Gastrocnemius medialis (tissue), 4 donors: ENCODE measurements around the gene ADARB2. TPM values are rescaled to one million over a fixed set of nuclear protein-coding genes. Genes with fewer than 3 reads are reported as not detected.

Experiments used
- ATAC-seq, 2 donors: fragments of 150-250 bp; one replicate each; pipeline ENCODE4 v1.9.1; 2016
- DNase-seq, 2 donors: peaks; one replicate each; pipeline ENCODE4 v3.0.0-alpha.2; 2019
- H3K27ac ChIP-seq, 4 donors: fragments of 200-600 bp; sonication (generic); 1 replicate in 1 of 4; 2 replicates in 3 of 4; pipeline ENCODE4 v1.5.1; 2016 to 2018; ENCODE audit warnings: mild to moderate bottlenecking in 2 of 4, moderate library complexity in 1 of 4
- H3K27me3 ChIP-seq, 3 donors: fragments of 200-600 bp; sonication (generic) in 2 of 3; 1 replicate in 1 of 3; 2 replicates in 2 of 3; pipeline versions ENCODE4 v1.5.1 to v1.6.0; 2016 to 2019; ENCODE audit warnings: mild to moderate bottlenecking in 1 of 3, moderate library complexity in 1 of 3
- H3K36me3 ChIP-seq, 2 donors: fragments of 200-600 bp; sonication (generic) in 1 of 2; one replicate each; pipeline ENCODE4 v1.5.1; 2017 to 2018
- H3K4me1 ChIP-seq, 2 donors: fragments of 200-600 bp; sonication (generic) in 1 of 2; one replicate each; pipeline ENCODE4 v1.5.1; 2016 to 2017; ENCODE audit warnings: mild to moderate bottlenecking in 2 of 2
- H3K4me3 ChIP-seq, 4 donors: fragments of 200-600 bp; sonication (generic) in 3 of 4; 1 replicate in 1 of 4; 2 replicates in 3 of 4; pipeline ENCODE4 v1.5.1; 2016 to 2019; ENCODE audit warnings: mild to moderate bottlenecking in 2 of 4
- H3K9me3 ChIP-seq, 3 donors: fragments of 200-600 bp; sonication (generic) in 2 of 3; 1 replicate in 1 of 3; 2 replicates in 2 of 3; pipeline ENCODE4 v1.5.1; 2016 to 2019
- POLR2A ChIP-seq, 2 donors: fragments of 450-650 bp; IDR thresholded peaks; one replicate each; pipeline ENCODE4 v1.6.1; 2017; ENCODE audit warnings: antibody characterized with exemption in 2 of 2, mild to moderate bottlenecking in 2 of 2, moderate library complexity in 2 of 2
- in situ Hi-C, 4 donors: fragments of 200-750 bp; cut with MboI; loops; one replicate each; pipeline versions ENCODE4 v1.15.0 to v1.8.0; 2017; ENCODE audit warnings: low sequenced_read_pairs in 4 of 4
- intact Hi-C: fragments of 100-400 bp; cut with DNase I; formaldehyde crosslinking; loops from one replicate; pipeline ENCODE4 v1.15.1; 2023; ENCODE audit warnings: low total_unique reads
- total RNA-seq, 4 donors: library from RNA; depleted of rRNA; stranded (reverse); fragments of >200 nt; gene quantifications; one replicate each; pipeline versions ENCODE4 v1.1.0 to v1.2.3, GENCODE V29; 2016
- TF ChIP-seq, protein P1 (sequence below), 5 experiments: fragments of 450-650 bp in 3 of 5; fragments of 200-600 bp in 2 of 5; sonication (generic) in 2 of 5; IDR thresholded peaks in 4 of 5; conservative IDR thresholded peaks in 1 of 5; 1 replicate in 4 of 5; 2 replicates in 1 of 5; pipeline ENCODE4 v1.5.1; 2016 to 2019; ENCODE audit warnings: antibody characterized with exemption in 5 of 5, mild to moderate bottlenecking in 3 of 5, moderate library complexity in 3 of 5

Gene ADARB2
- total RNA-seq, 4 donors from 2014 or later = 0.07 to 0.87 (median 0.10) TPM

DNA sequence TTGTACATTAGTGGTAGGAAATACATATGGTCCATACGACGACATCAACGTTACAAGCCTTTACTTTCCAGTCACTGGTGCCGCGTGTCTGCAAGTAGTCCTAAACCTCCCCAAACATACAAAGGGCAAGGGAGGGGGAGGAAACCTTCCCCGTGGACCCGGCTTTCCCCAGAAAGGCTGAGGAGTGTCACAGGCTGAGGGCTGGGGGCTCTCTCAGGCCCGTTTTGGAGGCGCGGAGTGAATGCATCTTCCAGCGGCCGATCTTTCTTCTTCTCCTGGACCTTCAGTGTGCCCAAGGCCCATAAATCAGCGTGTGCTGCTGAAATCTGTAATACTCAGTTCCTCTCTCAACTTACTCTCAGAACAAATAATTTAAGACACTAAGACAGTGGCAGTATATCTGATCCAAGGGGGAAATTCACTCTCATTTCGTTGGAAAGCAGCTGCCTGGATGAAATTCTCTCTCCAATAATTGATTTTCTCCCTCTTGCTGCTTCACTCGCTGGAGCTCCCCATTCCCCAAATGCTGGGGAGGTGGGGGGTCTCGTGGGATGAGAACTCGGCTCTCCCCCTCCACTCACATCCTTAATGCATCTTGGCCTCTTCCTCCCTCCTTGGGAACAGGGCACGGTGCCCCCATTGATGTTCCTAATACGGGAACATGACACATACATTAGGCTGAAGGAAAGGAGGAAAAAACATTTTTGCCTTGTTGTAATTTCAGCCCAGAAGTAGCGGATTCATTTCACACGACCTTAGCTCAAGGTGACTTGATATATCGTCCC is 126.1 kb downstream of the ADARB2 start:
- Histone ChIP-seq H3K27ac (no peak overlapping the region), H3K4me3 (no peak overlapping the region), H3K27me3 (peaks cover 0 to 28% (median 11%) of the 10 kb centered on the region in 3 donors), H3K4me1 (no peaks in the 10 kb centered on the region), H3K9me3 (no peaks in the 10 kb centered on the region), H3K36me3 (no peaks in the 10 kb centered on the region)
- in situ Hi-C loops (no loop called here), intact Hi-C loops (no loop called here)
- no peak for TF ChIP-seq POLR2A (IDR thresholded peaks at IDR 0.05)
- TF ChIP-seq, protein P1, sequence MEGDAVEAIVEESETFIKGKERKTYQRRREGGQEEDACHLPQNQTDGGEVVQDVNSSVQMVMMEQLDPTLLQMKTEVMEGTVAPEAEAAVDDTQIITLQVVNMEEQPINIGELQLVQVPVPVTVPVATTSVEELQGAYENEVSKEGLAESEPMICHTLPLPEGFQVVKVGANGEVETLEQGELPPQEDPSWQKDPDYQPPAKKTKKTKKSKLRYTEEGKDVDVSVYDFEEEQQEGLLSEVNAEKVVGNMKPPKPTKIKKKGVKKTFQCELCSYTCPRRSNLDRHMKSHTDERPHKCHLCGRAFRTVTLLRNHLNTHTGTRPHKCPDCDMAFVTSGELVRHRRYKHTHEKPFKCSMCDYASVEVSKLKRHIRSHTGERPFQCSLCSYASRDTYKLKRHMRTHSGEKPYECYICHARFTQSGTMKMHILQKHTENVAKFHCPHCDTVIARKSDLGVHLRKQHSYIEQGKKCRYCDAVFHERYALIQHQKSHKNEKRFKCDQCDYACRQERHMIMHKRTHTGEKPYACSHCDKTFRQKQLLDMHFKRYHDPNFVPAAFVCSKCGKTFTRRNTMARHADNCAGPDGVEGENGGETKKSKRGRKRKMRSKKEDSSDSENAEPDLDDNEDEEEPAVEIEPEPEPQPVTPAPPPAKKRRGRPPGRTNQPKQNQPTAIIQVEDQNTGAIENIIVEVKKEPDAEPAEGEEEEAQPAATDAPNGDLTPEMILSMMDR (IDR thresholded peaks at IDR 0.05 in 4 of 5, conservative IDR thresholded peaks at IDR 0.05 in 1 of 5) = no peak
- ATAC-seq (no peak), DNase-seq (no peak)

DNA sequence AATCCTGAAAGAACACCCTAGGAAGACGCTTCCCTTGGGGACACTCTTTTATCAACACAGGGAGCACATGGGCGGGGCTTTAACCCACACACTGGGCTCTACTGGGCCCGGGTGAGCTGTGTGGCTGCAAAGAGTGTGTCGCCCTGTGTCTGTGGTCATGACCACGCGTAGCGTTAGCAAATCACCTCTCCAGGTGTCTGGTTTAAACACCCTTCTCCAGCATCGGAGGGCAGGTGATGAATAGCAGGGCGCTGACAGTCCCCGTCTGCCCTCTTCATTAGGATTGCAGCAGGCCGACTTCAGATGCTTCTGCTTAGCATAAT is 127.7 kb downstream of the ADARB2 start:
- Histone ChIP-seq H3K4me3 (no peak overlapping the region), H3K27me3 (peaks cover 0 to 28% (median 11%) of the 10 kb centered on the region in 3 donors), H3K36me3 (no peaks in the 10 kb centered on the region), H3K27ac (no peak overlapping the region), H3K9me3 (no peaks in the 10 kb centered on the region), H3K4me1 (no peaks in the 10 kb centered on the region)
- intact Hi-C loops = no loop called here
- ATAC-seq = no peak
- TF ChIP-seq, protein P1 (IDR thresholded peaks at IDR 0.05 in 4 of 5, conservative IDR thresholded peaks at IDR 0.05 in 1 of 5) = no peak
- TF ChIP-seq POLR2A (IDR thresholded peaks at IDR 0.05) = no peak
- no peak for DNase-seq
- in situ Hi-C loops = no loop called here

DNA sequence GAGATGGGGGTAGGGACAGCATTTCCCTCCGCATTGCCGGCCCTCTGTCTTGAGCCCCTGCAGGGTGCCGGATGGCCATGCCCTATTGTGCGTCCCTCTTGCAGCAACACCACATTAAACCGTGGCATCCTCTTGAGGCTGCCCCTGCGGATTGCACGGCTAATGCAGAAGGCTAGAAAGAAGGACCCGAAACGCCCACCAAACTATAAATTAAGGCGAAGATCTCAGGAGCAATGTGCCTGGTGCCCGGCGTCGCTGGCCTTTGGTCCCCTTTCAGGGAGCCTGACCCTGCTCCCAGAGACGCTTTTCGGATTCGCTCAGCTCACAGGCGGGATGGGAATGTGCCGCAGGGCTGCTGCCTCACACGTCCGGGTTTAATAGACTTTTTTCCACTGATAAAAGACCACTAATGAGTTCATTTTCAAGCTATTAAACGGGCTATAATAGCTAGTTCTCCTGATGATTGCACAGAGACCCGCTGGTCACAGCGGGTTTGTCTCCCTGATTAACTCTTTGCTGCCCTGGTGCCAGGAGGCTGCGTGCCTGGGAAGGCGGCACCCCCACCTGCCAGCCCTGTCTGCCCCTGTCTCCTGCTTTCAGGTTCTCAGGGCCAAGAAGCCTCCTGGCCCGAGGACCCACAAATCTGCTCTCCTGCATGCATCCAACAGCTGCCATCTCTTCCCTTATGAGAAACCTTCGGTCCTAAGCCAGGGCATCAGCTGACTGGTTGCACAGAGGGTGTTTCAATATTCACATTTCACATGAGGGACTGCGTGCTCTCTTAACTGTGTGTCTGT is 128.3 kb downstream of the ADARB2 start:
- Histone ChIP-seq H3K36me3 (no peaks in the 10 kb centered on the region), H3K27me3 (peaks cover 0 to 28% (median 11%) of the 10 kb centered on the region in 3 donors), H3K9me3 (no peaks in the 10 kb centered on the region), H3K4me1 (no peaks in the 10 kb centered on the region), H3K27ac (no peak overlapping the region), H3K4me3 (no peak overlapping the region)
- intact Hi-C loops (no loop called here), in situ Hi-C loops (no loop called here)
- no peak for TF ChIP-seq POLR2A (IDR thresholded peaks at IDR 0.05)
- TF ChIP-seq, protein P1 (IDR thresholded peaks at IDR 0.05 in 4 of 5, conservative IDR thresholded peaks at IDR 0.05 in 1 of 5) = no peak
- DNase-seq (no peak), ATAC-seq (no peak)

DNA sequence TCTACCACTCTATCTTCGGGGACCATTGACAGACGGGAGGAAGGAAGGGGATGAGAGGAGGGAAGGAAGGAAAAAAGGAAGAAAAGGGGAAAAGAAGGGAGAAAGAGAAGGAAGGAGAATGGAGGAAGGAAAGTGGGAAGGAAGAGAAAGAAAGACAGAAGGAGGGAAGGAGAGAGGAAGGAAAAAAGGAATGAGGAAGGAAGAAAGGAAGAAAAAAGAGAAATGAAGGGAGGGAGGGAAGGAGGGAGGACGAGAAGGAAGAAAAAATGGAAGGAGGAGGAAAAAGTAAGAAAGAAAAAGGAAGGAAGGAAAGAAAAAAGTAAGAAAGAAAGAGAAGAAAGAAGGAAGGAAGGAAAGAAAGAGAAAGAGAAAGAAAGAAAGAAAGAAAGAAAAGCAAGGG is 128.9 kb downstream of the ADARB2 start:
- no peaks in the 10 kb centered on the region for H3K9me3 ChIP-seq
- in situ Hi-C loops (no loop called here), intact Hi-C loops (no loop called here)
- H3K27ac ChIP-seq = no peak overlapping the region
- H3K4me3 ChIP-seq = no peak overlapping the region
- no peaks in the 10 kb centered on the region for H3K36me3 ChIP-seq
- peaks cover 0 to 28% (median 11%) of the 10 kb centered on the region in 3 donors for H3K27me3 ChIP-seq
- no peaks in the 10 kb centered on the region for H3K4me1 ChIP-seq
- DNase-seq = no peak
- ATAC-seq = no peak
- TF ChIP-seq, protein P1 (IDR thresholded peaks at IDR 0.05 in 4 of 5, conservative IDR thresholded peaks at IDR 0.05 in 1 of 5) = no peak
- no peak for TF ChIP-seq POLR2A (IDR thresholded peaks at IDR 0.05)
